GM12892 (cell line): ENCODE data around the gene POU3F1.

ENCODE experiments used
- POLR2A ChIP-seq: IDR thresholded peaks from 2 replicates; pipeline ENCODE4 v1.6.1; 2011; ENCODE audit warnings: low read depth, low read length, control low read depth
- POLR2AphosphoS5 ChIP-seq: IDR thresholded peaks from 2 replicates; pipeline ENCODE4 v1.6.1; 2011; ENCODE audit warnings: low read depth, low read length, control low read depth

GRCh38 chr1:38045401-38046332, 926 bp downstream of the POU3F1 start:
- no peak for TF ChIP-seq POLR2A
- TF ChIP-seq POLR2AphosphoS5: no peak
